HCT116 (cell line): ENCODE results near the gene GTF2H3. TPM values are rescaled to one million over a fixed set of nuclear protein-coding genes. Genes with fewer than 3 reads are reported as not detected.

Experiments used
- ATAC-seq: fragments of 200-7000 bp; cut with Tn5 transposase; 2 replicates; pipeline ENCODE4 v1.9.1; 2020; ENCODE audit warnings: mild to moderate bottlenecking, moderate library complexity
- BruUV-seq: library from RNA; stranded (reverse); fragments of 400-500 nt; replicated peaks from 2 replicates; lab custom pipeline; 2021; lab: Mats Ljungman, UMichigan
- CTCF ChIA-PET: fragments of 300-600 bp; sonication (Branson Sonifier 250); formaldehyde crosslinking; loops from one replicate; lab custom pipeline; 2021; ENCODE audit warnings: antibody characterized with exemption; lab: Charles Lee
- POLR2A ChIA-PET: fragments of 300-600, 350-600 bp; sonication (Branson Sonifier 250); formaldehyde crosslinking; loops from one replicate; lab custom pipeline; 2021; ENCODE audit warnings: antibody characterized with exemption; lab: Charles Lee
- RAD21 ChIA-PET, 2 experiments: fragments of 300-600 bp; sonication (Branson Sonifier 250); formaldehyde crosslinking; loops; one replicate each; lab custom pipeline; 2023; ENCODE audit warnings: low total read pairs in 2 of 2; ENCODE audit not compliant: uncharacterized antibody in 2 of 2, unreplicated experiment in 2 of 2, low non-redundant PET in 1 of 2; lab: Charles Lee
- DNase-seq: peaks from one replicate; pipeline ENCODE4 v3.0.0-alpha.2; 2010; ENCODE audit warnings: low read depth, low spot score
- H2AFZ ChIP-seq: fragments of 200-600 bp; shearing (Covaris generic), sonication (generic); 2 replicates; pipeline ENCODE4 v1.6.1; 2017; ENCODE audit warnings: low read depth, mixed run types, mixed read lengths, antibody characterized with exemption, low read length; ENCODE audit not compliant: poor library complexity, severe bottlenecking
- H3K27ac ChIP-seq: 2 replicates; pipeline ENCODE4 v1.5.1; 2012; ENCODE audit warnings: low read depth, low read length
- H3K27me3 ChIP-seq: fragments of 200-600 bp; sonication (generic); 2 replicates; pipeline ENCODE4 v1.6.1; 2016; ENCODE audit warnings: mixed run types, low read length, mixed read lengths; ENCODE audit not compliant: insufficient read depth
- H3K36me3 ChIP-seq, 2 experiments: fragments of 200-500 bp in 1 of 2; fragments of 200-600 bp in 1 of 2; sonication (Bioruptor generic) in 1 of 2; sonication (generic) in 1 of 2; 2 replicates each; pipeline versions ENCODE4 v1.5.1 to v1.6.1; 2014 to 2016; ENCODE audit warnings: low read length in 2 of 2, inconsistent platforms in 1 of 2, mixed read lengths in 1 of 2, mixed run types in 1 of 2; ENCODE audit not compliant: insufficient read depth in 2 of 2, control insufficient read depth in 1 of 2
- H3K4me1 ChIP-seq, 2 experiments: fragments of 200-600 bp in 1 of 2; sonication (generic) in 1 of 2; 2 replicates each; pipeline versions ENCODE4 v1.5.1 to v1.6.1; 2012 to 2017; ENCODE audit warnings: low read length in 2 of 2, inconsistent platforms in 1 of 2, mild to moderate bottlenecking in 1 of 2, mixed read lengths in 1 of 2, mixed run types in 1 of 2, moderate library complexity in 1 of 2; ENCODE audit not compliant: insufficient read depth in 2 of 2, control insufficient read depth in 1 of 2
- H3K4me2 ChIP-seq: fragments of 200-600 bp; sonication (generic); 2 replicates; pipeline ENCODE4 v1.6.1; 2017; ENCODE audit warnings: mixed run types, low read length, mixed read lengths
- H3K4me3 ChIP-seq, 2 experiments: fragments of 200-600 bp in 1 of 2; sonication (generic) in 1 of 2; replicated peaks in 1 of 2; 2 replicates each; pipeline ENCODE4 v1.5.1; 2011 to 2016; ENCODE audit warnings: low read length in 2 of 2, control low read depth in 1 of 2, low read depth in 1 of 2, mild to moderate bottlenecking in 1 of 2, mixed read lengths in 1 of 2, mixed run types in 1 of 2
- H3K79me2 ChIP-seq: fragments of 200-600 bp; sonication (generic); 2 replicates; pipeline ENCODE4 v1.6.1; 2017; ENCODE audit warnings: mild to moderate bottlenecking, mixed run types, low read length, moderate library complexity, mixed read lengths; ENCODE audit not compliant: insufficient read depth
- H3K9ac ChIP-seq: fragments of 200-600 bp; sonication (generic); 2 replicates; pipeline ENCODE4 v1.6.1; 2016; ENCODE audit warnings: low read length, mixed read lengths
- H3K9me2 ChIP-seq: fragments of 200-600 bp; sonication (generic), shearing (Covaris generic); 2 replicates; pipeline ENCODE4 v1.6.1; 2017; ENCODE audit warnings: mixed run types, mild to moderate bottlenecking, moderate library complexity; ENCODE audit not compliant: insufficient read depth
- H3K9me3 ChIP-seq, 2 experiments: fragments of 200-500 bp in 1 of 2; fragments of 200-600 bp in 1 of 2; sonication (Bioruptor generic) in 1 of 2; sonication (generic) in 1 of 2; 2 replicates each; pipeline ENCODE4 v1.6.1; 2014 to 2017; ENCODE audit warnings: low read length in 2 of 2, mixed read lengths in 2 of 2, inconsistent platforms in 1 of 2, low read depth in 1 of 2, mild to moderate bottlenecking in 1 of 2, mixed run types in 1 of 2, moderate library complexity in 1 of 2; ENCODE audit not compliant: control insufficient read depth in 1 of 2, insufficient read depth in 1 of 2
- H4K20me1 ChIP-seq: fragments of 200-600 bp; sonication (generic), shearing (Covaris generic); 2 replicates; pipeline ENCODE4 v1.6.1; 2017; ENCODE audit warnings: mixed run types, mild to moderate bottlenecking, moderate library complexity; ENCODE audit not compliant: insufficient read depth
- CEBPB ChIP-seq: IDR thresholded peaks from 2 replicates; pipeline ENCODE4 v1.6.1; 2012; ENCODE audit warnings: low read depth
- CTCF ChIP-seq, 3 experiments: fragments of 200-600 bp in 1 of 3; sonication (generic) in 1 of 3; IDR thresholded peaks in 2 of 3; conservative IDR thresholded peaks in 1 of 3; 2 replicates each; pipeline ENCODE4 v1.5.1; 2012 to 2017; ENCODE audit warnings: low read depth in 2 of 3, low read length in 2 of 3, antibody characterized with exemption in 1 of 3, borderline replicate concordance in 1 of 3, control low read depth in 1 of 3, mild to moderate bottlenecking in 1 of 3, mixed read lengths in 1 of 3, mixed run types in 1 of 3, moderate library complexity in 1 of 3; ENCODE audit not compliant: insufficient read depth in 1 of 3
- ELF1 ChIP-seq: IDR thresholded peaks from 2 replicates; pipeline ENCODE4 v1.6.1; 2012; ENCODE audit warnings: low read depth, borderline replicate concordance
- FOSL1 ChIP-seq: IDR thresholded peaks from 2 replicates; pipeline ENCODE4 v1.6.1; 2012; ENCODE audit warnings: low read depth
- JUND ChIP-seq: IDR thresholded peaks from 2 replicates; pipeline ENCODE4 v1.6.1; 2012
- POLR2A ChIP-seq: IDR thresholded peaks from 2 replicates; pipeline ENCODE4 v1.7.0; 2011; ENCODE audit warnings: borderline replicate concordance; ENCODE audit not compliant: insufficient read depth, insufficient read length; ENCODE audit errors: extremely low read depth
- RAD21 ChIP-seq: IDR thresholded peaks from 2 replicates; pipeline ENCODE4 v1.6.1; 2012; ENCODE audit warnings: low read depth, mild to moderate bottlenecking
- SIN3A ChIP-seq: IDR thresholded peaks from 2 replicates; pipeline ENCODE4 v1.6.1; 2012; ENCODE audit warnings: low read depth
- ZFX ChIP-seq: fragments of 450-650 bp; IDR thresholded peaks from 2 replicates; pipeline ENCODE4 v1.6.1; 2017
- ZNF274 ChIP-seq: fragments of 200-500 bp; sonication (Bioruptor generic); IDR thresholded peaks from 2 replicates; pipeline ENCODE4 v1.6.1; 2014; ENCODE audit warnings: mild to moderate bottlenecking, low read depth, low read length, inconsistent platforms
- intact Hi-C: fragments of 100-400 bp; cut with micrococcal nuclease; formaldehyde crosslinking; loops from 2 replicates; pipeline ENCODE4 v1.10.0; 2022
- total RNA-seq: library from RNA; stranded (reverse); gene quantifications from one replicate; pipeline ENCODE4 v1.2.1, GENCODE V29; 2021; ENCODE audit not compliant: unreplicated experiment
- TF ChIP-seq, protein P1 (sequence below): IDR thresholded peaks from 2 replicates; pipeline ENCODE4 v1.6.1; 2012; ENCODE audit warnings: low read depth

The GTF2H3 gene
- total RNA-seq, 1 experiment from 2014 or later = 94.0 TPM

DNA sequence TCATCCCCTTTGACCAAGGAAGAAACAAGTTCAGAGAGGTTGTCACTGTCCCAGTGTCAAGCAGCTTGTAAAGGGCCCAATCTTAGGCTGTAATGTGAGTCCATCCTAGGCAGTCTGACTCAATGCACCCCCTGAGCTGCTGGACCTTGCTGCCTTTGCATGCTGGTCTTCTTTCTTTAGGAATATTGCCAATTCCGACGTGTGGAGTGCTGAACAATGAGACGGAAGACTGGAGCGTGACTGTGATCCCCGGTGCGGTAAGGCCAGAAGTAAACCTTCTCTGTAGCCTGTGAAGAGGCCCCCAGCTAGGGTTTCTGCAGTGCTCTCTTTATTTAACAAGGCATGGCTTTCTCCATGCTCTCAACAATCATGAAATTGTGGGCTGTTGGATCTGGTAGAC, 38.2 kb downstream of the GTF2H3 start:
- DNase-seq = no peak
- ChIA-PET POLR2A (no interaction called here), RAD21 (no interaction called here), CTCF (interaction anchor here (1.0 kb wide), 1 partner anchor 11 kb away, joined by 3 read pairs; no protein-coding TSS in a partner anchor)
- Histone ChIP-seq H3K36me3 (peaks cover 0 to 3% of the 10 kb centered on the region in 2 experiments; a peak in 1 of 4 replicates), H3K27me3 (no peaks in the 10 kb centered on the region), H4K20me1 (no peaks in the 10 kb centered on the region), H3K9ac (no peak overlapping the region), H3K4me1 (peaks cover 9 to 10% of the 10 kb centered on the region in 2 experiments), H3K79me2 (no peaks in the 10 kb centered on the region), H3K4me2 (peak overlapping the region; percentile 90), H2AFZ (no peak overlapping the region), H3K4me3 (peak overlapping the region; percentile 73 to 83), H3K9me2 (no peaks in the 10 kb centered on the region), H3K27ac (no peak overlapping the region), H3K9me3 (no peaks in the 10 kb centered on the region)
- no peak for ATAC-seq
- TF ChIP-seq, protein P1, sequence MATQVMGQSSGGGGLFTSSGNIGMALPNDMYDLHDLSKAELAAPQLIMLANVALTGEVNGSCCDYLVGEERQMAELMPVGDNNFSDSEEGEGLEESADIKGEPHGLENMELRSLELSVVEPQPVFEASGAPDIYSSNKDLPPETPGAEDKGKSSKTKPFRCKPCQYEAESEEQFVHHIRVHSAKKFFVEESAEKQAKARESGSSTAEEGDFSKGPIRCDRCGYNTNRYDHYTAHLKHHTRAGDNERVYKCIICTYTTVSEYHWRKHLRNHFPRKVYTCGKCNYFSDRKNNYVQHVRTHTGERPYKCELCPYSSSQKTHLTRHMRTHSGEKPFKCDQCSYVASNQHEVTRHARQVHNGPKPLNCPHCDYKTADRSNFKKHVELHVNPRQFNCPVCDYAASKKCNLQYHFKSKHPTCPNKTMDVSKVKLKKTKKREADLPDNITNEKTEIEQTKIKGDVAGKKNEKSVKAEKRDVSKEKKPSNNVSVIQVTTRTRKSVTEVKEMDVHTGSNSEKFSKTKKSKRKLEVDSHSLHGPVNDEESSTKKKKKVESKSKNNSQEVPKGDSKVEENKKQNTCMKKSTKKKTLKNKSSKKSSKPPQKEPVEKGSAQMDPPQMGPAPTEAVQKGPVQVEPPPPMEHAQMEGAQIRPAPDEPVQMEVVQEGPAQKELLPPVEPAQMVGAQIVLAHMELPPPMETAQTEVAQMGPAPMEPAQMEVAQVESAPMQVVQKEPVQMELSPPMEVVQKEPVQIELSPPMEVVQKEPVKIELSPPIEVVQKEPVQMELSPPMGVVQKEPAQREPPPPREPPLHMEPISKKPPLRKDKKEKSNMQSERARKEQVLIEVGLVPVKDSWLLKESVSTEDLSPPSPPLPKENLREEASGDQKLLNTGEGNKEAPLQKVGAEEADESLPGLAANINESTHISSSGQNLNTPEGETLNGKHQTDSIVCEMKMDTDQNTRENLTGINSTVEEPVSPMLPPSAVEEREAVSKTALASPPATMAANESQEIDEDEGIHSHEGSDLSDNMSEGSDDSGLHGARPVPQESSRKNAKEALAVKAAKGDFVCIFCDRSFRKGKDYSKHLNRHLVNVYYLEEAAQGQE = no peak
- TF ChIP-seq ZFX = no peak
- TF ChIP-seq CEBPB = no peak
- no peak for TF ChIP-seq RAD21
- TF ChIP-seq SIN3A = no peak
- intact Hi-C loops = no loop called here
- BruUV-seq = no TSS peak

- Histone ChIP-seq H3K4me1 (peaks cover 9 to 10% of the 10 kb centered on the region in 2 experiments), H3K36me3 (peaks cover 0 to 6% of the 10 kb centered on the region in 2 experiments; a peak in 1 of 4 replicates), H3K4me2 (no peak overlapping the region), H3K79me2 (no peaks in the 10 kb centered on the region), H3K27ac (no peak overlapping the region), H3K4me3 (no peak overlapping the region), H3K9me2 (no peaks in the 10 kb centered on the region), H4K20me1 (no peaks in the 10 kb centered on the region), H3K27me3 (no peaks in the 10 kb centered on the region), H3K9me3 (no peaks in the 10 kb centered on the region)
- POLR2A ChIA-PET = no interaction called here
- TF ChIP-seq FOSL1 = no peak
- TF ChIP-seq CTCF (IDR thresholded peaks at IDR 0.05 in 2 of 3, conservative IDR thresholded peaks at IDR 0.05 in 1 of 3; ENCODE audit: borderline replicate concordance in 1 of 3, insufficient read depth in 1 of 3, low read depth in 2 of 3, low read length in 2 of 3) = no peak
- TF ChIP-seq JUND = no peak
- TF ChIP-seq, protein P1 = no peak
- TF ChIP-seq POLR2A = no peak
- no peak for TF ChIP-seq ELF1
- TF ChIP-seq ZNF274 = no peak
- TF ChIP-seq, all 23 proteins: peak for 0
- ChIA-PET CTCF (no interaction called here), RAD21 (no interaction called here)
- ATAC-seq = no peak
- H2AFZ ChIP-seq = no peak overlapping the region
- DNase-seq = no peak
- BruUV-seq = no TSS peak
- intact Hi-C loops = no loop called here
- no peak overlapping the region for H3K9ac ChIP-seq
Observed at GRCh38 chr12:123675436-123675835, 41.8 kb downstream of the GTF2H3 start.
